Measurements from ENCODE around the gene ATG10.

GRCh38 chr5:82151662-82152061 is 179.8 kb downstream of the ATG10 start:
- TF ChIP-seq CTCF (conservative IDR thresholded peaks at IDR 0.05 in 1 of 2, IDR thresholded peaks at IDR 0.05 in 1 of 2; ENCODE audit: extremely low read depth in 1 of 2, insufficient read depth in 1 of 2, low read depth in 1 of 2, low read length in 2 of 2), result no peak
- no peak for TF ChIP-seq EZH2 (IDR thresholded peaks at IDR 0.05; ENCODE audit: borderline replicate concordance, low read length)
